ENCODE measurements around the gene PIWIL1.
A peak's percentile ranks its signal among the peaks of the same experiment; 100 is the strongest.

The PIWIL1 gene

DNA sequence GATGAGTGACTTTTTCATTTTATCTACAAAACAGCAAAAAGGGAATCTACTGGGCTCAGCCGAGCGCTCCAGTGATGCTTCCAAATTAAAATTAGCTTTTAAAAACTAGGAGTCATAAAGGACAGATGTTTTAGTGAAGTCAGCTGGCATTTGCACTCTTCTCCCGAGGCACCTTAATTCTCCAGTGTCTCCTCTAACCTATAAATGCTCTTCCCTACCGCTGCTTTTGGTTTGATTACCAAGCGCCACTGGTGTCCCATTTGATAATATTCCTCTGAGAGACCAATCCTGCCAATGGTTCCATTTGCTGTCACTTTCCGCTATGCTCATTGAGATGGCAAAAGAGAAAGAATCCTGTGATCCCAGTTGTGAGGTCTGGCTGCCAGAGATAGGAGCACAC is 29.3 kb upstream of the PIWIL1 start:
- Mint-ChIP-seq H3K9me3 (no peaks in the 10 kb centered on the region), H3K36me3 (ENCODE audit: low read depth) (no peaks in the 10 kb centered on the region), H3K4me3 (no peak overlapping the region), H3K4me1 (peaks cover 11% of the 10 kb centered on the region), H3K27ac (no peak overlapping the region), H3K27me3 (ENCODE audit: low read depth) (peaks cover 30% of the 10 kb centered on the region)
- TF ChIP-seq CTCF (IDR thresholded peaks at IDR 0.05; ENCODE audit: unreplicated experiment in 3 of 3): no peak

GRCh38 chr12:130316251-130316650 is 21.4 kb upstream of the PIWIL1 start:
- Mint-ChIP-seq H3K4me3 (no peak overlapping the region), H3K4me1 (peaks cover 26% of the 10 kb centered on the region), H3K27ac (no peak overlapping the region), H3K27me3 (ENCODE audit: low read depth) (peaks cover 1% of the 10 kb centered on the region), H3K9me3 (peaks cover 4% of the 10 kb centered on the region), H3K36me3 (ENCODE audit: low read depth) (peaks cover 4% of the 10 kb centered on the region)
- TF ChIP-seq CTCF (IDR thresholded peaks at IDR 0.05; ENCODE audit: unreplicated experiment in 3 of 3): no peak

DNA sequence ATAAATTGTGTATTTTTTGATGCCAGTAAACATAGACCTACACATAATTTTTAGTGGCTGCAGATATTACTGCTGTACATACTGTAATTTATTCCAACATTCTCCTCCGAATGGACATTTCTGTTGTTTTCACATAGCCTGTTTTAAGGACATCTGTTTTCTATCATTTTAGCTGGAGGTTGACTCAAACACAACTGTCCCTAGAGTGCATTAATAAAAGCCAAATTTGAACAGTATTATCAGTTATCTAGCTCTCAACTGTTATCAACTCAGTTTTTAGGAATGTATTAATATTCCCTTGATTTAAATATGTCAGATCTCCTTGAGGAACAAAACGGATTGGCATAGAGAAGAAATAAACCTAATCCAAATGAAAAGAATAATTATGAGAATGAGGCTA is 17.2 kb upstream of the PIWIL1 start:
- Mint-ChIP-seq H3K27ac (peak overlapping the region; percentile 16 to 34 (median 20)), H3K4me3 (no peak overlapping the region), H3K4me1 (peaks cover 26% of the 10 kb centered on the region), H3K27me3 (ENCODE audit: low read depth) (peaks cover 11% of the 10 kb centered on the region), H3K36me3 (ENCODE audit: low read depth) (no peaks in the 10 kb centered on the region), H3K9me3 (peaks cover 3% of the 10 kb centered on the region)
- no peak for TF ChIP-seq CTCF (IDR thresholded peaks at IDR 0.05; ENCODE audit: unreplicated experiment in 3 of 3)

GRCh38 chr12:130322263-130322662 is 15.4 kb upstream of the PIWIL1 start:
- H3K4me3 Mint-ChIP-seq: no peak overlapping the region

GRCh38 chr12:130330685-130331084 is 7.0 kb upstream of the PIWIL1 start:
- no peak for TF ChIP-seq CTCF (IDR thresholded peaks at IDR 0.05; ENCODE audit: unreplicated experiment in 3 of 3)
- peaks cover 2% of the 10 kb centered on the region for H3K9me3 Mint-ChIP-seq
- no peak overlapping the region for H3K27ac Mint-ChIP-seq
- no peak overlapping the region for H3K4me3 Mint-ChIP-seq
- no peaks in the 10 kb centered on the region for H3K36me3 Mint-ChIP-seq (ENCODE audit: low read depth)
- H3K4me1 Mint-ChIP-seq: no peaks in the 10 kb centered on the region
- H3K27me3 Mint-ChIP-seq (ENCODE audit: low read depth): peaks cover 42% of the 10 kb centered on the region

More at GRCh38 chr12:130322263-130322662, 15.4 kb upstream of the PIWIL1 start:
- Mint-ChIP-seq H3K27me3 (ENCODE audit: low read depth) (peaks cover 11% of the 10 kb centered on the region), H3K36me3 (ENCODE audit: low read depth) (no peaks in the 10 kb centered on the region), H3K4me1 (peaks cover 20% of the 10 kb centered on the region), H3K27ac (no peak overlapping the region), H3K9me3 (peaks cover 5% of the 10 kb centered on the region)
- no peak for TF ChIP-seq CTCF (IDR thresholded peaks at IDR 0.05; ENCODE audit: unreplicated experiment in 3 of 3)

DNA sequence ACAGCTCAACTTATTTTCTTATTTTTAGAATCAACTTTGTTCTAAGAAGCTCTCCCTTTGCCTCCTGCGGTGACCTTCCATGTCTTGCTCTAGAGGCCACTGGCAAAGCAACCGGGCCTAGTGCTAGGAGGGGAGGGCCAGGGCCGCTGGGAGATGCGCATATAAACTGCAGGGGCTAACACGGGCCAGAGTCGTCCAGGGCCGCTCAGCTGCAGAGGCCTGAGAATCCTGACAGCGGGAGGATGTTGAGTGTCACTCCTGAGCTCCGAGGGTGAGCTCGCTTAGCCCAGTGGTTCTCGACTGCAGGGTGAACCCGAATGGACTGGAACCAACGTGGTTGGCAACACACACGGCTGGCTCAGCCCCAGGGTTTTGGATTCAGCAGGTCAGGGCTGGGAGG is 6.5 kb upstream of the PIWIL1 start:
- peaks cover 2% of the 10 kb centered on the region for H3K9me3 Mint-ChIP-seq
- no peak overlapping the region for H3K27ac Mint-ChIP-seq
- peaks cover 42% of the 10 kb centered on the region for H3K27me3 Mint-ChIP-seq (ENCODE audit: low read depth)
- H3K4me3 Mint-ChIP-seq: no peak overlapping the region
- no peak for TF ChIP-seq CTCF (IDR thresholded peaks at IDR 0.05; ENCODE audit: unreplicated experiment in 3 of 3)
- H3K36me3 Mint-ChIP-seq (ENCODE audit: low read depth): no peaks in the 10 kb centered on the region
- no peaks in the 10 kb centered on the region for H3K4me1 Mint-ChIP-seq
